CD8-positive, alpha-beta memory T cell (primary cell): ENCODE data around the gene NEGR1. TPM values are rescaled to one million over a fixed set of nuclear protein-coding genes. Genes with fewer than 3 reads are reported as not detected.
"Not testable (repeated sequence)": the region's sequence is repeated elsewhere in the genome, so short reads cannot be mapped to it uniquely, and the experiment has no call there.

Source experiments
- CTCF ChIA-PET: fragments of 350-600 bp; sonication (Branson Sonifier 250); formaldehyde crosslinking; loops from one replicate; lab custom pipeline; 2021; ENCODE audit warnings: antibody characterized with exemption; lab: Charles Lee
- POLR2A ChIA-PET: fragments of 350-600 bp; sonication (Branson Sonifier 250); formaldehyde crosslinking; loops from one replicate; lab custom pipeline; 2021; ENCODE audit warnings: antibody characterized with exemption; lab: Charles Lee
- DNase-seq, 5 donors: peaks; one replicate each; pipeline versions ENCODE4 v3.0.0 to v3.0.0-alpha.2; 2020 to 2022; ENCODE audit warnings: mixed read lengths in 1 of 5
- H3K27ac ChIP-seq: one replicate; pipeline ENCODE4 v1.7.0; 2013; ENCODE audit warnings: low read depth, mild to moderate bottlenecking, low read length, moderate library complexity
- H3K27me3 ChIP-seq: 2 replicates; pipeline ENCODE4 v1.7.0; 2013; ENCODE audit warnings: low read length, mild to moderate bottlenecking; ENCODE audit not compliant: insufficient read depth, poor library complexity, severe bottlenecking
- H3K36me3 ChIP-seq: 2 replicates; pipeline ENCODE4 v1.7.0; 2013; ENCODE audit warnings: mild to moderate bottlenecking, low read length, moderate library complexity; ENCODE audit not compliant: insufficient read depth
- H3K4me1 ChIP-seq: 2 replicates; pipeline ENCODE4 v1.7.0; 2013; ENCODE audit warnings: mild to moderate bottlenecking, low read length, moderate library complexity; ENCODE audit not compliant: insufficient read depth
- H3K4me3 ChIP-seq: 2 replicates; pipeline ENCODE4 v1.7.0; 2013; ENCODE audit warnings: mild to moderate bottlenecking, low read length
- H3K9me3 ChIP-seq: 2 replicates; pipeline ENCODE4 v1.7.0; 2013; ENCODE audit warnings: mild to moderate bottlenecking, low read length
- H3K27ac Mint-ChIP-seq, 8 donors: one replicate each; pipeline ENCODE4 v1.8.0; 2020 to 2021; ENCODE audit warnings: mixed read lengths in 8 of 8, mild to moderate bottlenecking in 6 of 8, inconsistent platforms in 3 of 8, moderate library complexity in 3 of 8
- H3K27me3 Mint-ChIP-seq, 2 donors: one replicate each; pipeline ENCODE4 v1.8.0; 2020 to 2021; ENCODE audit warnings: mixed read lengths in 2 of 2, mild to moderate bottlenecking in 1 of 2, moderate library complexity in 1 of 2
- H3K36me3 Mint-ChIP-seq, 3 donors: one replicate each; pipeline ENCODE4 v1.8.0; 2020 to 2021; ENCODE audit warnings: mixed read lengths in 3 of 3, inconsistent platforms in 1 of 3, mild to moderate bottlenecking in 1 of 3
- H3K4me1 Mint-ChIP-seq, 3 donors: one replicate each; pipeline ENCODE4 v1.8.0; 2020 to 2021; ENCODE audit warnings: mixed read lengths in 3 of 3, inconsistent platforms in 1 of 3, mild to moderate bottlenecking in 1 of 3
- H3K4me3 Mint-ChIP-seq, 7 donors: one replicate each; pipeline ENCODE4 v1.8.0; 2020 to 2021; ENCODE audit warnings: mixed read lengths in 7 of 7, mild to moderate bottlenecking in 6 of 7, moderate library complexity in 4 of 7, inconsistent platforms in 2 of 7
- H3K9me3 Mint-ChIP-seq, 5 donors: one replicate each; pipeline ENCODE4 v1.8.0; 2020 to 2022; ENCODE audit warnings: mixed read lengths in 5 of 5, mild to moderate bottlenecking in 3 of 5, moderate library complexity in 2 of 5, inconsistent platforms in 1 of 5
- polyA plus RNA-seq: library from polyadenylated mRNA; unstranded; fragments of 300-500 nt; fragmentation: Illumina TruSeq; gene quantifications from one replicate; pipeline ENCODE4 v1.2.3, GENCODE V29; 2021
- total RNA-seq, 2 experiments: library from RNA; stranded (reverse); gene quantifications; one replicate each; pipeline ENCODE4 v1.2.3, GENCODE V29; 2021

Gene NEGR1
- total and polyA plus RNA-seq, 3 experiments from 2014 or later: not detected

DNA sequence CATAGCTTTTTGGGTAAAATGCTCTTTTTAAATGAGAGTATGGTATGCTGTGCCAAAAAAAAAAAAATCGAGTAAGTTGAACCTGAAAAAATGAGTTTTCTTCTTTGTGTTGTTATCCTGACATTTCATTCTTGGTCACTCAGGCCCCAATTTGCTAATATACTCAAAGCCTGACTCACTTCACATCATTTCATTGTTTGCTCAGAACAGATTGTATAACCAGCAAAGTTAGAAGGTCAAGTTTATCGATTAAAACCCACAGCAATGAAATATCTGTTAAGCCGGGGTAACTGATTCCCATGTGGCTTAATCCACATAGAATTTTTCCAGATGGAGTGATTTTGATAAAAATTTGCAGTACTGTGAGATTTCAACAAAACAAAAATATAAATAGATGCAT lies 363.7 kb downstream of the NEGR1 start:
- Mint-ChIP-seq H3K36me3 (no peaks in the 10 kb centered on the region), H3K4me3 (no peak overlapping the region), H3K27me3 (no peaks in the 10 kb centered on the region), H3K9me3 (peaks cover 6 to 22% (median 13%) of the 10 kb centered on the region in 5 donors), H3K4me1 (no peaks in the 10 kb centered on the region), H3K27ac (no peak overlapping the region)
- no peak for DNase-seq
- H3K4me3 ChIP-seq: no peak overlapping the region
- no peak overlapping the region for H3K27ac ChIP-seq
- ChIA-PET CTCF (no interaction called here), POLR2A (no interaction called here)
- H3K4me1 ChIP-seq: no peaks in the 10 kb centered on the region
- no peaks in the 10 kb centered on the region for H3K9me3 ChIP-seq
- H3K36me3 ChIP-seq: no peaks in the 10 kb centered on the region
- H3K27me3 ChIP-seq: no peaks in the 10 kb centered on the region

DNA sequence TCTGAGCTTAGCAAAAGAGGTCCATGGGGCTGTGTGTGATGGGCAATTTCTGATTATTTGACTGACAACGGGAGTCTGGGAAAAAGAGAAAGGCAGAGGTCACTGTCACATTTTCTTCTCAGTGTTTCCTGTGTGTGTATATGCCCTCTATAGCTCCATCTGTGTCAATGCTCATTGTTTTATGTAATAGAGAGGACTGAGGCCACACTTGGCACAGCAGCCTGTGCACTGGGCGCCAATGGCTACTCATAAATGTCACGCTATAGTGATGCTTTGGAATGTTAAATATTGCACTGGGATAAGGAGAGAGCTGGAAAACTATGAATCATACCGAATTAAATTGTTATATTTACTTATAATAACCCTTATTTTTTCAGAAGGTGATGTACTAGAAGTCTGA lies 365.4 kb downstream of the NEGR1 start:
- H3K27me3 ChIP-seq: no peaks in the 10 kb centered on the region
- Mint-ChIP-seq H3K27me3 (no peaks in the 10 kb centered on the region), H3K4me1 (no peaks in the 10 kb centered on the region), H3K27ac (no peak overlapping the region), H3K36me3 (no peaks in the 10 kb centered on the region), H3K9me3 (peaks cover 6 to 18% (median 13%) of the 10 kb centered on the region in 5 donors), H3K4me3 (no peak overlapping the region)
- no peak for DNase-seq
- no peak overlapping the region for H3K4me3 ChIP-seq
- POLR2A ChIA-PET: no interaction called here
- CTCF ChIA-PET: no interaction called here
- H3K27ac ChIP-seq: no peak overlapping the region
- H3K4me1 ChIP-seq: no peaks in the 10 kb centered on the region
- H3K9me3 ChIP-seq: no peaks in the 10 kb centered on the region
- H3K36me3 ChIP-seq: no peaks in the 10 kb centered on the region

DNA sequence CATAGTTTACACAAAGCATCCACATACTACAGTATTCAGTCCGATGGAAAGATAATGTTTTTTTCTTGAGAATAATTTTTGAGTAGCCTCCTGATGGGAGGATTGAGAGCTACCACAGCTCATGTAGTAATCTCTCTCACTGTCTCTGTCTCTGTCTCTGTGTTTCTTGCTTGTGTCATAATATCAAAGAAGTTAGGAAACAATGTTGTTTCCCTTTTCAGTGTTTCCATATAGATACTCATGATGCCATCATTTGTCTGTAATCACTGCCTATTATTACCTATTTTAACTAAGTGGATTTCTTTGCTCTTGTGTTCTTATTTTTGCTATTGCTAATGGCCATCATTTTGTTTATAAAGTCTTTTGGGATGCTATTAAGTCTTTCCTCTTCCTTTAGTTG lies 367.7 kb downstream of the NEGR1 start:
- Mint-ChIP-seq H3K27ac (no peak overlapping the region), H3K9me3 (peaks cover 6 to 30% (median 13%) of the 10 kb centered on the region in 5 donors), H3K4me3 (no peak overlapping the region), H3K27me3 (no peaks in the 10 kb centered on the region), H3K4me1 (no peaks in the 10 kb centered on the region), H3K36me3 (no peaks in the 10 kb centered on the region)
- Histone ChIP-seq H3K36me3 (no peaks in the 10 kb centered on the region), H3K9me3 (no peaks in the 10 kb centered on the region), H3K27me3 (no peaks in the 10 kb centered on the region), H3K27ac (no peak overlapping the region), H3K4me1 (no peaks in the 10 kb centered on the region), H3K4me3 (no peak overlapping the region)
- no peak for DNase-seq
- ChIA-PET POLR2A (no interaction called here), CTCF (no interaction called here)

DNA sequence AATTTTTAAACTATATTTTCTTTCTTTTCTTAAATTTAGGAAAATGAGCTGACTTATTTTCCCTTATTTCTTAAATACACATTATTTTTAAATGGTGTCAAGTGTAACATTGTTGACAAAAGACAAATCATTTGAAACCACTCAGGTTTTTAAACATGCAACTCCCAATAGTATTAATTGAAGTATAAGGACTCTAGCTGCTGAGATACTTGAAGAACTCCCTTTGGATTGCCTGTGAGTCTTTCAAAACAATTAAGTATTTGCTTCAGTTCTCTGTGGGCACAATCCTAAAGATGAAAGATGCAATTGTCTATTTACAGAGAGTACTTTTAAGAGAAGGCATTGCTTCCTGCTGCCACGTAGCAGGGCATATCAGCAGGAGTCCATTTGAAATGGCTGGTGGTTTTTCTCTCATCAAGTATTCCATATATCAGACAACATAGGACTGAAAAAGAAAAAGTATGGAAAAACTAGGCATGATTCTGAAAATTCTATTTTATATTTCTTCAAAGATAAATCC lies 373.4 kb downstream of the NEGR1 start:
- Mint-ChIP-seq H3K4me1 (no peaks in the 10 kb centered on the region), H3K4me3 (no peak overlapping the region), H3K9me3 (peaks cover 2 to 25% (median 7%) of the 10 kb centered on the region in 5 donors), H3K36me3 (no peaks in the 10 kb centered on the region), H3K27me3 (no peaks in the 10 kb centered on the region), H3K27ac (no peak overlapping the region)
- H3K4me1 ChIP-seq: no peaks in the 10 kb centered on the region
- POLR2A ChIA-PET: no interaction called here
- H3K4me3 ChIP-seq: no peak overlapping the region
- H3K9me3 ChIP-seq: no peaks in the 10 kb centered on the region
- H3K36me3 ChIP-seq: no peaks in the 10 kb centered on the region
- DNase-seq: no peak
- CTCF ChIA-PET: no interaction called here
- no peaks in the 10 kb centered on the region for H3K27me3 ChIP-seq
- H3K27ac ChIP-seq: no peak overlapping the region

DNA sequence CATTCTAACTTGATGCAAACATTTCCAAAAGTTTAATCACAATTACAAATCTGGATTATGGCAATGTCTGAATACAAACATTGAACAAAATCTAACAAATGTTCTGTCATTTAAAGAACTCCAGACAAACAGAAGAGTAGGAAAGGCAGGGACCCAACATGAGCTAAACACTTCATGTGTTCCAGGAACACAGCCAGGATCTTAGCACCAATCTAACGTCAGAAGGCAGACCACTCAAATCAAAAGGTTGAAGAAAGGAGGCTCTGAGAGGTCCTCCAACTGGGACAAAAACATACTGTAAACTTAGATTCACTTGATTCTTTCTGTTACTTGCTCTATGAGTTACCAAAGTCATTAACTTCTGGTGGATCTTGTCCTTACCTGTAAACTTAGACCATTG lies 374.0 kb downstream of the NEGR1 start:
- no peak overlapping the region for H3K27ac ChIP-seq
- H3K36me3 Mint-ChIP-seq: no peaks in the 10 kb centered on the region
- no peaks in the 10 kb centered on the region for H3K4me1 Mint-ChIP-seq
- ChIA-PET CTCF (no interaction called here), POLR2A (no interaction called here)
- H3K4me3 ChIP-seq: no peak overlapping the region
- no peaks in the 10 kb centered on the region for H3K27me3 Mint-ChIP-seq
- no peak overlapping the region for H3K27ac Mint-ChIP-seq
- H3K9me3 Mint-ChIP-seq: peaks cover 2 to 21% (median 7%) of the 10 kb centered on the region in 5 donors
- no peak overlapping the region for H3K4me3 Mint-ChIP-seq
- H3K27me3 ChIP-seq: no peaks in the 10 kb centered on the region
- H3K36me3 ChIP-seq: no peaks in the 10 kb centered on the region
- no peaks in the 10 kb centered on the region for H3K9me3 ChIP-seq
- H3K4me1 ChIP-seq: no peaks in the 10 kb centered on the region
- DNase-seq: no peak

DNA sequence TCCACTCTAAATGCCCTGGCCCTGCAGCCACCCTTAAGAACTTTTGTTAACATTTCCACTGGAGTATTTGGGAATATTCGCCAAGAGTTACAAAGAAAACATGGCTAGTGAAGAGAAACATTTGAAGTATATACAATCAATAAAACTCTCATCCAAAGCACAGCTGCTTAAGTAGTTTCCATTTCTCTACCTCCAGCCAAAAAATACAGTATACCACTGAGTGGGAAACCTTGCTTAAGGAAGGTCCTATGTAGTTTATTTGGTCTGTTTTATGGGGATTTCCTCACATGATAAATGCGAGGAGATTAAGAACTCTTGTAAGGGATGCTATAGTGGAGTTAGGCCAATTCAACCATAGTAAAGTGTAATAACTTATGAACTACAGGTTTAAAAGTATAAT lies 382.5 kb downstream of the NEGR1 start:
- no peak for DNase-seq
- Histone ChIP-seq H3K27me3 (no peaks in the 10 kb centered on the region), H3K4me3 (no peak overlapping the region), H3K36me3 (no peaks in the 10 kb centered on the region), H3K27ac (no peak overlapping the region), H3K9me3 (no peaks in the 10 kb centered on the region), H3K4me1 (no peaks in the 10 kb centered on the region)
- no peaks in the 10 kb centered on the region for H3K4me1 Mint-ChIP-seq
- no peak overlapping the region for H3K27ac Mint-ChIP-seq
- no peaks in the 10 kb centered on the region for H3K36me3 Mint-ChIP-seq
- no peaks in the 10 kb centered on the region for H3K27me3 Mint-ChIP-seq
- POLR2A ChIA-PET: no interaction called here
- CTCF ChIA-PET: no interaction called here
- H3K4me3 Mint-ChIP-seq: no peak overlapping the region
- H3K9me3 Mint-ChIP-seq: peaks cover 0 to 14% (median 3%) of the 10 kb centered on the region in 5 donors

DNA sequence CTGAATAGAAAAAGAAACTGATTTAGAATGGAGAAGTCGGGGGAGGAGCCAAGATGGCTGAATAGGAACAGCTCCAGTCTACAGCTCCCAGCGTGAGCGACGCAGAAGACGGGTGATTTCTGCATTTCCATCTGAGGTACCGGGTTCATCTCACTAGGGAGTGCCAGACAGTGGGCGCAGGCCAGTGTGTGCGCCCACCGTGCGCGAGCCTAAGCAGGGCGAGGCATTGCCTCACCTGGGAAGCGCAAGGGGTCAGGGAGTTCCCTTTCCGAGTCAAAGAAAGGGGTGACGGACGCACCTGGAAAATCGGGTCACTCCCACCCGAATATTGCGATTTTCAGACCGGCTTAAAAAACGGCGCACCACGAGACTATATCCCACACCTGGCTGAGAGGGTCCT lies 394.2 kb downstream of the NEGR1 start:
- H3K9me3 ChIP-seq, H3K36me3 Mint-ChIP-seq, H3K27ac Mint-ChIP-seq, H3K4me3 Mint-ChIP-seq, DNase-seq, H3K27me3 Mint-ChIP-seq, H3K27ac ChIP-seq, H3K36me3 ChIP-seq, H3K4me3 ChIP-seq, CTCF ChIA-PET, H3K4me1 Mint-ChIP-seq, H3K4me1 ChIP-seq, H3K27me3 ChIP-seq, POLR2A ChIA-PET: not testable (repeated sequence)
- H3K9me3 Mint-ChIP-seq: peaks cover 2 to 11% (median 5%) of the 10 kb centered on the region in 5 donors

DNA sequence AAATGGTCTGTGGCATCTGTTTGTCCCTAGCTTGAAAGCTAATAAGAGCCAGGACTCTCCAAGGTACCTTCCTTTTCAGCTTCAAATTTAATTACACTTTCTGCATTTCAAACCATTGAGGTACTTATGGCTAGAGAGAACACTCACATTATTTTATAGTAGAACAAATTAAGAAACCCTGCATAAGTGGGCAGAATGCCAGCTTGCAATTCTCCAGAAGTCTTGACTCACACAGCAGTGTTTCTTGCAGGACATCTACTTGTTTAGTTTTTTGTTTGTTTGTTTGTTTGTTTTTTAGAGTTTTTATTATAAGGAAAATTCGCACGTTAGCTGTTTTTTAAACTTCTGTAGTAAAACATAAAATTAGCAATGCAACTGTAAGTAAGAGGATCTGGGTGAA lies 397.2 kb downstream of the NEGR1 start:
- Histone ChIP-seq H3K9me3 (no peaks in the 10 kb centered on the region), H3K27ac (no peak overlapping the region), H3K36me3 (no peaks in the 10 kb centered on the region), H3K4me1 (no peaks in the 10 kb centered on the region), H3K4me3 (no peak overlapping the region), H3K27me3 (no peaks in the 10 kb centered on the region)
- no peaks in the 10 kb centered on the region for H3K36me3 Mint-ChIP-seq
- DNase-seq: no peak
- peaks cover 4 to 16% (median 5%) of the 10 kb centered on the region in 5 donors for H3K9me3 Mint-ChIP-seq
- no peak overlapping the region for H3K4me3 Mint-ChIP-seq
- H3K4me1 Mint-ChIP-seq: no peaks in the 10 kb centered on the region
- no peak overlapping the region for H3K27ac Mint-ChIP-seq
- ChIA-PET CTCF (no interaction called here), POLR2A (no interaction called here)
- no peaks in the 10 kb centered on the region for H3K27me3 Mint-ChIP-seq

DNA sequence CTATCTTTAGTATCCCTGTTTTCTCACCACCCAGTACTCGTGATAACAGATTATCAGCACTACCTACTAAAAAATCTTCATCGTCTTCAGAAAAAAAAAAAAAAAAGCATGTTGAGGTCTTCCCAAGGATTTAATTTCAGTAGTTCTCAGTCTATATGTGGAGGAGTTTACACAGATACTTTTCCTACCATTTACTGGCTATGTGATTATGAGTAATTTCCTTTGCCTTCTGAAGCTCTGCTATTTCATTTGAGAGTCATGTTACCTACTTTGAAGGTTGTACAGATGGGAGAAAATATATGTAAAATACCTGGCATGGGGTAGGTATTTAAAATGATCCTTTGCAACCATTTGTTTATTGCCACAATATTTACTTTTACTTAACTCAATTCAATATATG lies 399.7 kb downstream of the NEGR1 start:
- H3K27me3 Mint-ChIP-seq: no peaks in the 10 kb centered on the region
- H3K36me3 Mint-ChIP-seq: no peaks in the 10 kb centered on the region

More for the DNA sequence above, 399.7 kb downstream of the NEGR1 start:
- ChIA-PET POLR2A (no interaction called here), CTCF (no interaction called here)
- no peaks in the 10 kb centered on the region for H3K36me3 ChIP-seq
- H3K27ac Mint-ChIP-seq: no peak overlapping the region
- no peaks in the 10 kb centered on the region for H3K27me3 ChIP-seq
- no peaks in the 10 kb centered on the region for H3K4me1 ChIP-seq
- H3K9me3 Mint-ChIP-seq: peaks cover 2 to 23% (median 5%) of the 10 kb centered on the region in 5 donors
- no peak overlapping the region for H3K27ac ChIP-seq
- H3K9me3 ChIP-seq: no peaks in the 10 kb centered on the region
- no peak for DNase-seq
- H3K4me1 Mint-ChIP-seq: no peaks in the 10 kb centered on the region
- H3K4me3 Mint-ChIP-seq: no peak overlapping the region
- H3K4me3 ChIP-seq: no peak overlapping the region
